ENCODE results near the gene DDX46. TPM values are rescaled to one million over a fixed set of nuclear protein-coding genes. Genes with fewer than 3 reads are reported as not detected.

The DDX46 gene
- total RNA-seq, 1 experiment from 2014 or later = 99.3 TPM

DNA sequence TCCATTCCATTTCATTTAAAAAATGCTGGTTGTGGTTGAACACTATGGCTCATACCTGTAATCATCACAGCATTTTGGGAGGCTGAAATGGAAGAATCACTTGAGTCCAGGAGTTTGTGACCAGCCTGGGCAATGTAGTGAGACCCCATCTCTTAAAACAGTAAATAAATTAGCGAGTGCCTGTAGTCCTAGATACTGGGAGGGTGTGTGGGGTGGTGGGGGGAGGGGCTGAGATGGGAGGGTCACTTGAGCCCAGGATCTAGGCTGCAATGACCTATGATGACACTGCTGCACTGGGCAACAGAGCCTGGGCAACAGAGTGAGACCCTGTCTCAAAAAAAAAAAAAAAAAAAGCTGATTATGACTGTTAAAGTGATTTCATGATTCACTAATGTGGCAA lies 29.1 kb downstream of the DDX46 start:
- Histone ChIP-seq H3K4me1 (ENCODE audit: control insufficient read depth in 1 of 2, insufficient read depth in 2 of 2, low read length in 2 of 2) (no peaks in the 10 kb centered on the region), H3K79me2 (ENCODE audit: insufficient read depth, low read length) (peaks cover 28% of the 10 kb centered on the region), H4K20me1 (ENCODE audit: insufficient read depth) (no peaks in the 10 kb centered on the region), H3K9me2 (ENCODE audit: insufficient read depth) (no peaks in the 10 kb centered on the region), H3K9ac (ENCODE audit: low read length) (no peak overlapping the region), H3K4me3 (replicated peaks in 1 of 2; ENCODE audit: low read depth in 1 of 2, low read length in 2 of 2) (no peak overlapping the region), H3K27me3 (ENCODE audit: insufficient read depth, low read length) (no peaks in the 10 kb centered on the region), H3K9me3 (ENCODE audit: control insufficient read depth in 1 of 2, insufficient read depth in 1 of 2, low read depth in 1 of 2, low read length in 2 of 2) (no peaks in the 10 kb centered on the region), H3K36me3 (ENCODE audit: control insufficient read depth in 1 of 2, insufficient read depth in 2 of 2, low read length in 2 of 2) (peaks cover 51 to 58% of the 10 kb centered on the region in 2 experiments), H3K4me2 (ENCODE audit: low read length) (no peak overlapping the region), H2AFZ (ENCODE audit: low read depth, low read length, poor library complexity, severe bottlenecking) (no peak overlapping the region), H3K27ac (ENCODE audit: low read depth, low read length) (no peak overlapping the region)
- TF ChIP-seq FOSL1 (IDR thresholded peaks at IDR 0.05; ENCODE audit: low read depth) (no peak), EGR1 (IDR thresholded peaks at IDR 0.05; ENCODE audit: low read depth) (no peak), EZH2 (IDR thresholded peaks at IDR 0.05) (no peak), CBX3 (IDR thresholded peaks at IDR 0.05; ENCODE audit: low read depth) (no peak), SP1 (IDR thresholded peaks at IDR 0.05; ENCODE audit: low read depth) (no peak), POLR2A (IDR thresholded peaks at IDR 0.05; ENCODE audit: borderline replicate concordance, extremely low read depth, insufficient read depth, insufficient read length) (no peak), CEBPB (IDR thresholded peaks at IDR 0.05; ENCODE audit: low read depth) (no peak), SRF (IDR thresholded peaks at IDR 0.05; ENCODE audit: low read depth) (no peak), SIN3A (IDR thresholded peaks at IDR 0.05; ENCODE audit: low read depth) (no peak), ELF1 (IDR thresholded peaks at IDR 0.05; ENCODE audit: borderline replicate concordance, low read depth) (no peak), EZH2phosphoT487 (IDR thresholded peaks at IDR 0.05; ENCODE audit: borderline replicate concordance) (no peak)
- TF ChIP-seq, protein P1, sequence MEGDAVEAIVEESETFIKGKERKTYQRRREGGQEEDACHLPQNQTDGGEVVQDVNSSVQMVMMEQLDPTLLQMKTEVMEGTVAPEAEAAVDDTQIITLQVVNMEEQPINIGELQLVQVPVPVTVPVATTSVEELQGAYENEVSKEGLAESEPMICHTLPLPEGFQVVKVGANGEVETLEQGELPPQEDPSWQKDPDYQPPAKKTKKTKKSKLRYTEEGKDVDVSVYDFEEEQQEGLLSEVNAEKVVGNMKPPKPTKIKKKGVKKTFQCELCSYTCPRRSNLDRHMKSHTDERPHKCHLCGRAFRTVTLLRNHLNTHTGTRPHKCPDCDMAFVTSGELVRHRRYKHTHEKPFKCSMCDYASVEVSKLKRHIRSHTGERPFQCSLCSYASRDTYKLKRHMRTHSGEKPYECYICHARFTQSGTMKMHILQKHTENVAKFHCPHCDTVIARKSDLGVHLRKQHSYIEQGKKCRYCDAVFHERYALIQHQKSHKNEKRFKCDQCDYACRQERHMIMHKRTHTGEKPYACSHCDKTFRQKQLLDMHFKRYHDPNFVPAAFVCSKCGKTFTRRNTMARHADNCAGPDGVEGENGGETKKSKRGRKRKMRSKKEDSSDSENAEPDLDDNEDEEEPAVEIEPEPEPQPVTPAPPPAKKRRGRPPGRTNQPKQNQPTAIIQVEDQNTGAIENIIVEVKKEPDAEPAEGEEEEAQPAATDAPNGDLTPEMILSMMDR (IDR thresholded peaks at IDR 0.05 in 2 of 3, conservative IDR thresholded peaks at IDR 0.05 in 1 of 3; ENCODE audit: borderline replicate concordance in 1 of 3, insufficient read depth in 1 of 3, low read depth in 2 of 3, low read length in 2 of 3) = no peak
- TF ChIP-seq, protein P2, sequence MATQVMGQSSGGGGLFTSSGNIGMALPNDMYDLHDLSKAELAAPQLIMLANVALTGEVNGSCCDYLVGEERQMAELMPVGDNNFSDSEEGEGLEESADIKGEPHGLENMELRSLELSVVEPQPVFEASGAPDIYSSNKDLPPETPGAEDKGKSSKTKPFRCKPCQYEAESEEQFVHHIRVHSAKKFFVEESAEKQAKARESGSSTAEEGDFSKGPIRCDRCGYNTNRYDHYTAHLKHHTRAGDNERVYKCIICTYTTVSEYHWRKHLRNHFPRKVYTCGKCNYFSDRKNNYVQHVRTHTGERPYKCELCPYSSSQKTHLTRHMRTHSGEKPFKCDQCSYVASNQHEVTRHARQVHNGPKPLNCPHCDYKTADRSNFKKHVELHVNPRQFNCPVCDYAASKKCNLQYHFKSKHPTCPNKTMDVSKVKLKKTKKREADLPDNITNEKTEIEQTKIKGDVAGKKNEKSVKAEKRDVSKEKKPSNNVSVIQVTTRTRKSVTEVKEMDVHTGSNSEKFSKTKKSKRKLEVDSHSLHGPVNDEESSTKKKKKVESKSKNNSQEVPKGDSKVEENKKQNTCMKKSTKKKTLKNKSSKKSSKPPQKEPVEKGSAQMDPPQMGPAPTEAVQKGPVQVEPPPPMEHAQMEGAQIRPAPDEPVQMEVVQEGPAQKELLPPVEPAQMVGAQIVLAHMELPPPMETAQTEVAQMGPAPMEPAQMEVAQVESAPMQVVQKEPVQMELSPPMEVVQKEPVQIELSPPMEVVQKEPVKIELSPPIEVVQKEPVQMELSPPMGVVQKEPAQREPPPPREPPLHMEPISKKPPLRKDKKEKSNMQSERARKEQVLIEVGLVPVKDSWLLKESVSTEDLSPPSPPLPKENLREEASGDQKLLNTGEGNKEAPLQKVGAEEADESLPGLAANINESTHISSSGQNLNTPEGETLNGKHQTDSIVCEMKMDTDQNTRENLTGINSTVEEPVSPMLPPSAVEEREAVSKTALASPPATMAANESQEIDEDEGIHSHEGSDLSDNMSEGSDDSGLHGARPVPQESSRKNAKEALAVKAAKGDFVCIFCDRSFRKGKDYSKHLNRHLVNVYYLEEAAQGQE (IDR thresholded peaks at IDR 0.05; ENCODE audit: low read depth) = no peak
- TF ChIP-seq, protein P3, sequence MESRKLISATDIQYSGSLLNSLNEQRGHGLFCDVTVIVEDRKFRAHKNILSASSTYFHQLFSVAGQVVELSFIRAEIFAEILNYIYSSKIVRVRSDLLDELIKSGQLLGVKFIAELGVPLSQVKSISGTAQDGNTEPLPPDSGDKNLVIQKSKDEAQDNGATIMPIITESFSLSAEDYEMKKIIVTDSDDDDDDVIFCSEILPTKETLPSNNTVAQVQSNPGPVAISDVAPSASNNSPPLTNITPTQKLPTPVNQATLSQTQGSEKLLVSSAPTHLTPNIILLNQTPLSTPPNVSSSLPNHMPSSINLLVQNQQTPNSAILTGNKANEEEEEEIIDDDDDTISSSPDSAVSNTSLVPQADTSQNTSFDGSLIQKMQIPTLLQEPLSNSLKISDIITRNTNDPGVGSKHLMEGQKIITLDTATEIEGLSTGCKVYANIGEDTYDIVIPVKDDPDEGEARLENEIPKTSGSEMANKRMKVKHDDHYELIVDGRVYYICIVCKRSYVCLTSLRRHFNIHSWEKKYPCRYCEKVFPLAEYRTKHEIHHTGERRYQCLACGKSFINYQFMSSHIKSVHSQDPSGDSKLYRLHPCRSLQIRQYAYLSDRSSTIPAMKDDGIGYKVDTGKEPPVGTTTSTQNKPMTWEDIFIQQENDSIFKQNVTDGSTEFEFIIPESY (IDR thresholded peaks at IDR 0.05; ENCODE audit: extremely low read depth, insufficient replicate concordance, low read length) = no peak
- TF ChIP-seq, protein P4, sequence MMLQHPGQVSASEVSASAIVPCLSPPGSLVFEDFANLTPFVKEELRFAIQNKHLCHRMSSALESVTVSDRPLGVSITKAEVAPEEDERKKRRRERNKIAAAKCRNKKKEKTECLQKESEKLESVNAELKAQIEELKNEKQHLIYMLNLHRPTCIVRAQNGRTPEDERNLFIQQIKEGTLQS (IDR thresholded peaks at IDR 0.05) = no peak
- BruUV-seq (replicated peaks) = no TSS peak
- CTCF ChIA-PET = no interaction called here
- intact Hi-C loops (cut with micrococcal nuclease) = no loop called here
- RAD21 ChIA-PET (ENCODE audit: low non-redundant PET in 1 of 2, low total read pairs in 2 of 2, uncharacterized antibody in 2 of 2, unreplicated experiment in 2 of 2) = no interaction called here
- POLR2A ChIA-PET = no interaction called here
- ATAC-seq = no peak
- DNase-seq (ENCODE audit: low read depth, low spot score) = no peak

All from HCT116 (cell line).